CD4-positive, alpha-beta memory T cell (primary cell): Measurements from ENCODE around the gene NXF2. TPM values are rescaled to one million over a fixed set of nuclear protein-coding genes. Genes with fewer than 3 reads are reported as not detected.
"Not testable (repeated sequence)": the region's sequence is repeated elsewhere in the genome, so short reads cannot be mapped to it uniquely, and the experiment has no call there.

ENCODE experiments used
- CTCF ChIA-PET: fragments of 350-600 bp; sonication (Branson Sonifier 250); formaldehyde crosslinking; loops from one replicate; lab custom pipeline; 2021; ENCODE audit warnings: inconsistent platforms; ENCODE audit not compliant: partially characterized antibody; lab: Charles Lee
- POLR2A ChIA-PET: fragments of 350-600 bp; sonication (Branson Sonifier 250); formaldehyde crosslinking; loops from one replicate; lab custom pipeline; 2021; ENCODE audit not compliant: partially characterized antibody; lab: Charles Lee
- DNase-seq, 5 donors: peaks; one replicate each; pipeline versions ENCODE4 v3.0.0 to v3.0.0-alpha.2; 2020 to 2022; ENCODE audit warnings: mixed read lengths in 1 of 5
- H3K27ac ChIP-seq: one replicate; pipeline ENCODE4 v1.7.0; 2013; ENCODE audit warnings: low read depth, low read length
- H3K27me3 ChIP-seq: 2 replicates; pipeline ENCODE4 v1.7.0; 2013; ENCODE audit warnings: mild to moderate bottlenecking, low read length, moderate library complexity; ENCODE audit not compliant: insufficient read depth
- H3K36me3 ChIP-seq: 2 replicates; pipeline ENCODE4 v1.7.0; 2013; ENCODE audit warnings: mild to moderate bottlenecking, low read length, moderate library complexity; ENCODE audit not compliant: insufficient read depth
- H3K4me1 ChIP-seq: 2 replicates; pipeline ENCODE4 v1.7.0; 2013; ENCODE audit warnings: mild to moderate bottlenecking, low read length, moderate library complexity; ENCODE audit not compliant: insufficient read depth
- H3K4me3 ChIP-seq, 2 donors: one replicate each; pipeline ENCODE4 v1.7.0; 2013; ENCODE audit warnings: low read length in 2 of 2, mild to moderate bottlenecking in 1 of 2
- H3K9me3 ChIP-seq, 2 donors: one replicate each; pipeline ENCODE4 v1.7.0; 2013; ENCODE audit warnings: low read length in 2 of 2, control low read depth in 1 of 2; ENCODE audit not compliant: control insufficient read depth in 1 of 2
- H3K27ac Mint-ChIP-seq, 7 donors: one replicate each; pipeline ENCODE4 v1.8.0; 2020 to 2021; ENCODE audit warnings: mixed read lengths in 7 of 7, mild to moderate bottlenecking in 6 of 7, inconsistent platforms in 3 of 7, moderate library complexity in 3 of 7
- H3K27me3 Mint-ChIP-seq, 2 donors: one replicate each; pipeline ENCODE4 v1.8.0; 2020 to 2021; ENCODE audit warnings: mixed read lengths in 2 of 2
- H3K36me3 Mint-ChIP-seq, 2 donors: one replicate each; pipeline ENCODE4 v1.8.0; 2020 to 2021; ENCODE audit warnings: mixed read lengths in 2 of 2, inconsistent platforms in 1 of 2, mild to moderate bottlenecking in 1 of 2
- H3K4me1 Mint-ChIP-seq, 4 donors: one replicate each; pipeline ENCODE4 v1.8.0; 2020 to 2021; ENCODE audit warnings: mixed read lengths in 4 of 4, mild to moderate bottlenecking in 1 of 4
- H3K4me3 Mint-ChIP-seq, 8 donors: one replicate each; pipeline ENCODE4 v1.8.0; 2020 to 2021; ENCODE audit warnings: mixed read lengths in 8 of 8, mild to moderate bottlenecking in 7 of 8, moderate library complexity in 6 of 8, inconsistent platforms in 3 of 8
- H3K9me3 Mint-ChIP-seq, 8 donors: one replicate each; pipeline ENCODE4 v1.8.0; 2020 to 2021; ENCODE audit warnings: mixed read lengths in 8 of 8, mild to moderate bottlenecking in 5 of 8, inconsistent platforms in 3 of 8, moderate library complexity in 1 of 8
- intact Hi-C: fragments of 100-400 bp; cut with micrococcal nuclease; formaldehyde crosslinking; loops from one replicate; pipeline ENCODE4 v1.15.1; 2023
- polyA plus RNA-seq, 2 donors: library from polyadenylated mRNA; unstranded; fragments of 300-500 nt; fragmentation: Illumina TruSeq; gene quantifications; one replicate each; pipeline ENCODE4 v1.2.3, GENCODE V29; 2021
- total RNA-seq, 2 experiments: library from RNA; stranded (reverse); gene quantifications; one replicate each; pipeline ENCODE4 v1.2.3, GENCODE V29; 2021

The NXF2 gene, protein sequence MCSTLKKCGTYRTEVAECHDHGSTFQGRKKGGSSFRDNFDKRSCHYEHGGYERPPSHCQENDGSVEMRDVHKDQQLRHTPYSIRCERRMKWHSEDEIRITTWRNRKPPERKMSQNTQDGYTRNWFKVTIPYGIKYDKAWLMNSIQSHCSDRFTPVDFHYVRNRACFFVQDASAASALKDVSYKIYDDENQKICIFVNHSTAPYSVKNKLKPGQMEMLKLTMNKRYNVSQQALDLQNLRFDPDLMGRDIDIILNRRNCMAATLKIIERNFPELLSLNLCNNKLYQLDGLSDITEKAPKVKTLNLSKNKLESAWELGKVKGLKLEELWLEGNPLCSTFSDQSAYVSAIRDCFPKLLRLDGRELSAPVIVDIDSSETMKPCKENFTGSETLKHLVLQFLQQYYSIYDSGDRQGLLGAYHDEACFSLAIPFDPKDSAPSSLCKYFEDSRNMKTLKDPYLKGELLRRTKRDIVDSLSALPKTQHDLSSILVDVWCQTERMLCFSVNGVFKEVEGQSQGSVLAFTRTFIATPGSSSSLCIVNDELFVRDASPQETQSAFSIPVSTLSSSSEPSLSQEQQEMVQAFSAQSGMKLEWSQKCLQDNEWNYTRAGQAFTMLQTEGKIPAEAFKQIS
- not detected for total RNA-seq
- polyA plus RNA-seq: not detected

- H3K27me3 ChIP-seq, DNase-seq, H3K36me3 ChIP-seq, intact Hi-C loops, H3K27ac Mint-ChIP-seq, H3K9me3 Mint-ChIP-seq, H3K27ac ChIP-seq, H3K4me3 ChIP-seq, H3K4me3 Mint-ChIP-seq, H3K27me3 Mint-ChIP-seq, H3K9me3 ChIP-seq, H3K4me1 Mint-ChIP-seq, H3K36me3 Mint-ChIP-seq, CTCF ChIA-PET, POLR2A ChIA-PET, H3K4me1 ChIP-seq: not testable (repeated sequence)
These were observed at the start of gene NXF2 for GRCh38 chrX:102246893-102247292. TSS of gene NXF2 (plus strand) at chrX:102247167. CDS start at chrX:102307079, 59,912 bp downstream.

DNA sequence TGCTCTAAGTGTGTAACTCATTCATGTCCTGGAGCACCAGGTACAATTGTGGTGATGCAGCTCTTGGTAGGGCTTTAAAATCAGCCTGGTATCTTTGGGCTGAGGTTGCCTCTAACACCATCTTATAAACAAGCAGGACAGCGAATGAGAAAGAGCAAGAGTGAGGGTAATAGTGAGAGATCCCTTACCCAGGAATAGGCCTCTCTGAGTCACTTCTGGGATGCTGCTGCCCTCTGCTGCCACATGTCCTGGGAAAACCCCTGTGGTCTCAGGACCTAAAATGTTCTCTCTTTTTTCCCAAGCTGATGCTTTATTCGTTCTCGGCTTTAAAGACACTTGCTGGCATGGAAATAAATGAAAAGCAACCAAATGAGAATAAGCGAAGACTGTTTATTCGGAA is 39.0 kb upstream of the NXF2 start:
- H3K9me3 ChIP-seq, H3K4me3 ChIP-seq, H3K36me3 ChIP-seq, H3K36me3 Mint-ChIP-seq, H3K4me3 Mint-ChIP-seq, DNase-seq, H3K27ac Mint-ChIP-seq, POLR2A ChIA-PET, H3K9me3 Mint-ChIP-seq, H3K4me1 Mint-ChIP-seq, intact Hi-C loops, H3K27ac ChIP-seq, H3K27me3 ChIP-seq, H3K27me3 Mint-ChIP-seq, CTCF ChIA-PET, H3K4me1 ChIP-seq: not testable (repeated sequence)

GRCh38 chrX:102214986-102215385 is 32.0 kb upstream of the NXF2 start, which contains the start of gene TCP11X1:
TSS of gene TCP11X1 (plus strand) at chrX:102215301.
- H3K27ac Mint-ChIP-seq, H3K4me1 ChIP-seq, DNase-seq, H3K27me3 ChIP-seq, H3K4me3 Mint-ChIP-seq, POLR2A ChIA-PET, H3K27ac ChIP-seq, H3K36me3 ChIP-seq, H3K9me3 ChIP-seq, H3K36me3 Mint-ChIP-seq, H3K27me3 Mint-ChIP-seq, intact Hi-C loops, H3K4me3 ChIP-seq, H3K4me1 Mint-ChIP-seq, H3K9me3 Mint-ChIP-seq, CTCF ChIA-PET: not testable (repeated sequence)

- H3K9me3 ChIP-seq, H3K27ac ChIP-seq, intact Hi-C loops, H3K4me3 ChIP-seq, H3K36me3 Mint-ChIP-seq, H3K4me1 ChIP-seq, POLR2A ChIA-PET, H3K27ac Mint-ChIP-seq, H3K27me3 ChIP-seq, H3K4me1 Mint-ChIP-seq, CTCF ChIA-PET, H3K9me3 Mint-ChIP-seq, H3K27me3 Mint-ChIP-seq, DNase-seq, H3K36me3 ChIP-seq, H3K4me3 Mint-ChIP-seq: not testable (repeated sequence)
These were observed 30.5 kb upstream of the NXF2 start for GRCh38 chrX:102216497-102216896.

- H3K4me1 ChIP-seq, H3K4me1 Mint-ChIP-seq, H3K4me3 Mint-ChIP-seq, H3K27ac ChIP-seq, H3K36me3 ChIP-seq, H3K27me3 ChIP-seq, H3K4me3 ChIP-seq, H3K27me3 Mint-ChIP-seq, H3K9me3 ChIP-seq, DNase-seq, H3K9me3 Mint-ChIP-seq, H3K27ac Mint-ChIP-seq, CTCF ChIA-PET, H3K36me3 Mint-ChIP-seq, POLR2A ChIA-PET, intact Hi-C loops: not testable (repeated sequence)
These were observed 11.3 kb upstream of the NXF2 start for GRCh38 chrX:102235678-102236077.

- CTCF ChIA-PET, H3K9me3 Mint-ChIP-seq, H3K9me3 ChIP-seq, H3K4me3 Mint-ChIP-seq, H3K36me3 Mint-ChIP-seq, H3K4me3 ChIP-seq, H3K27ac Mint-ChIP-seq, H3K27ac ChIP-seq, H3K36me3 ChIP-seq, intact Hi-C loops, H3K4me1 ChIP-seq, DNase-seq, H3K4me1 Mint-ChIP-seq, H3K27me3 ChIP-seq, POLR2A ChIA-PET, H3K27me3 Mint-ChIP-seq: not testable (repeated sequence)
These were observed 6.7 kb upstream of the NXF2 start for GRCh38 chrX:102240265-102240664.

- H3K27ac Mint-ChIP-seq, H3K9me3 Mint-ChIP-seq, H3K4me3 Mint-ChIP-seq, H3K4me1 Mint-ChIP-seq, POLR2A ChIA-PET, H3K27ac ChIP-seq, intact Hi-C loops, H3K27me3 Mint-ChIP-seq, H3K9me3 ChIP-seq, H3K4me3 ChIP-seq, H3K4me1 ChIP-seq, CTCF ChIA-PET, H3K27me3 ChIP-seq, H3K36me3 Mint-ChIP-seq, DNase-seq, H3K36me3 ChIP-seq: not testable (repeated sequence)
These were observed 25.3 kb downstream of the NXF2 start for GRCh38 chrX:102272231-102272630.
